ENCODE results near the gene MAP3K4. TPM values are rescaled to one million over a fixed set of nuclear protein-coding genes. Genes with fewer than 3 reads are reported as not detected.
A peak's percentile ranks its signal among the peaks of the same experiment; 100 is the strongest.
"Not testable (repeated sequence)": the region's sequence is repeated elsewhere in the genome, so short reads cannot be mapped to it uniquely, and the experiment has no call there.

MAP3K4 gene
- total RNA-seq, 1 donor from 2014 or later, result 25.5 TPM

GRCh38 chr6:160973311-160974250, 18.0 kb upstream of the MAP3K4 start:
- no peaks in the 10 kb centered on the region for H3K9me3 Mint-ChIP-seq (ENCODE audit: low read depth)
- H3K36me3 Mint-ChIP-seq (ENCODE audit: low read depth), result no peaks in the 10 kb centered on the region
- H3K27ac Mint-ChIP-seq (ENCODE audit: unreplicated experiment), result peak overlapping the region; percentile 65
- no peak for DNase-seq (ENCODE audit: low spot score)
- no peak overlapping the region for H3K4me3 Mint-ChIP-seq (ENCODE audit: unreplicated experiment)
- peaks cover 31% of the 10 kb centered on the region for H3K4me1 Mint-ChIP-seq (ENCODE audit: low read depth)
- no peaks in the 10 kb centered on the region for H3K27me3 Mint-ChIP-seq (ENCODE audit: low read depth)
- no peak for TF ChIP-seq CTCF (IDR thresholded peaks at IDR 0.05)

GRCh38 chr6:160974304-160974771, 17.2 kb upstream of the MAP3K4 start:
- no peak for TF ChIP-seq CTCF (IDR thresholded peaks at IDR 0.05)
- DNase-seq (ENCODE audit: low spot score), result no peak
- Mint-ChIP-seq H3K27ac (ENCODE audit: unreplicated experiment) (no peak overlapping the region), H3K36me3 (ENCODE audit: low read depth) (no peaks in the 10 kb centered on the region), H3K27me3 (ENCODE audit: low read depth) (no peaks in the 10 kb centered on the region), H3K4me3 (ENCODE audit: unreplicated experiment) (no peak overlapping the region), H3K9me3 (ENCODE audit: low read depth) (no peaks in the 10 kb centered on the region), H3K4me1 (ENCODE audit: low read depth) (peaks cover 31% of the 10 kb centered on the region)

GRCh38 chr6:160975162-160975561, 16.4 kb upstream of the MAP3K4 start:
- no peak for DNase-seq (ENCODE audit: low spot score)
- H3K4me3 Mint-ChIP-seq (ENCODE audit: unreplicated experiment), result no peak overlapping the region
- no peaks in the 10 kb centered on the region for H3K36me3 Mint-ChIP-seq (ENCODE audit: low read depth)
- no peak for TF ChIP-seq CTCF (IDR thresholded peaks at IDR 0.05)
- no peak overlapping the region for H3K27ac Mint-ChIP-seq (ENCODE audit: unreplicated experiment)
- H3K9me3 Mint-ChIP-seq (ENCODE audit: low read depth), result no peaks in the 10 kb centered on the region
- H3K4me1 Mint-ChIP-seq (ENCODE audit: low read depth), result peaks cover 31% of the 10 kb centered on the region
- H3K27me3 Mint-ChIP-seq (ENCODE audit: low read depth), result no peaks in the 10 kb centered on the region

GRCh38 chr6:160975961-160976360, 15.6 kb upstream of the MAP3K4 start:
- H3K27ac Mint-ChIP-seq (ENCODE audit: unreplicated experiment); H3K36me3 Mint-ChIP-seq (ENCODE audit: low read depth); DNase-seq (ENCODE audit: low spot score); H3K27me3 Mint-ChIP-seq (ENCODE audit: low read depth); H3K9me3 Mint-ChIP-seq (ENCODE audit: low read depth); H3K4me3 Mint-ChIP-seq (ENCODE audit: unreplicated experiment): not testable (repeated sequence)
- peaks cover 31% of the 10 kb centered on the region for H3K4me1 Mint-ChIP-seq (ENCODE audit: low read depth)

GRCh38 chr6:160978141-160978901, 13.2 kb upstream of the MAP3K4 start:
- no peaks in the 10 kb centered on the region for H3K9me3 Mint-ChIP-seq (ENCODE audit: low read depth)
- no peak overlapping the region for H3K4me3 Mint-ChIP-seq (ENCODE audit: unreplicated experiment)
- TF ChIP-seq CTCF (IDR thresholded peaks at IDR 0.05), result no peak
- no peaks in the 10 kb centered on the region for H3K27me3 Mint-ChIP-seq (ENCODE audit: low read depth)
- no peak overlapping the region for H3K27ac Mint-ChIP-seq (ENCODE audit: unreplicated experiment)
- H3K4me1 Mint-ChIP-seq (ENCODE audit: low read depth), result peaks cover 14% of the 10 kb centered on the region
- DNase-seq (ENCODE audit: low spot score), result no peak
- H3K36me3 Mint-ChIP-seq (ENCODE audit: low read depth), result no peaks in the 10 kb centered on the region

Data from chondrocyte (in vitro differentiated cells).